Endothelial cell of umbilical vein (primary cell): Measurements from ENCODE around the gene TOB2. TPM values are rescaled to one million over a fixed set of nuclear protein-coding genes. Genes with fewer than 3 reads are reported as not detected.
"Not testable (repeated sequence)": the region's sequence is repeated elsewhere in the genome, so short reads cannot be mapped to it uniquely, and the experiment has no call there.

Experiments
- BruUV-seq: library from RNA; stranded (reverse); fragments of 400-500 nt; replicated peaks from 2 replicates; lab custom pipeline; 2021; lab: Mats Ljungman, UMichigan
- CTCF ChIA-PET: fragments of 300-600, 350-600 bp; sonication (Branson Sonifier 250); formaldehyde crosslinking; loops from one replicate; lab custom pipeline; 2021; ENCODE audit warnings: antibody characterized with exemption, inconsistent platforms; lab: Charles Lee
- POLR2A ChIA-PET: fragments of 300-600, 350-600 bp; sonication (Branson Sonifier 250); formaldehyde crosslinking; loops from one replicate; lab custom pipeline; 2021; ENCODE audit warnings: antibody characterized with exemption, inconsistent platforms; lab: Charles Lee
- DNase-seq: peaks from one replicate; pipeline ENCODE4 v3.0.0-alpha.2; 2011; ENCODE audit warnings: low read depth, low spot score
- FAIRE-seq: peaks from 2 replicates; lab custom pipeline; 2011; peaks lifted over from hg19 to GRCh38; lab: Jason Lieb, UNC
- H2AFZ ChIP-seq: 2 replicates; pipeline ENCODE4 v1.6.0; 2012; ENCODE audit warnings: low read depth, low read length, control low read depth, inconsistent platforms
- H3K27ac ChIP-seq: 2 replicates; pipeline ENCODE4 v1.5.1; 2011; ENCODE audit warnings: low read depth, mild to moderate bottlenecking, control low read depth, low read length, moderate library complexity; ENCODE audit not compliant: insufficient read depth
- H3K27me3 ChIP-seq, 2 experiments: 2 replicates each; pipeline versions ENCODE4 v1.6.0 to v1.6.1; 2011; ENCODE audit warnings: low read length in 2 of 2, mixed read lengths in 1 of 2; ENCODE audit not compliant: control insufficient read depth in 2 of 2, insufficient read depth in 2 of 2
- H3K36me3 ChIP-seq, 2 experiments: 2 replicates in 1 of 2; 3 replicates in 1 of 2; pipeline ENCODE4 v1.5.1; 2011; ENCODE audit warnings: low read length in 2 of 2, mild to moderate bottlenecking in 1 of 2, moderate library complexity in 1 of 2; ENCODE audit not compliant: control insufficient read depth in 2 of 2, insufficient read depth in 2 of 2; ENCODE audit errors: extremely low read depth in 1 of 2
- H3K4me1 ChIP-seq: 3 replicates; pipeline ENCODE4 v1.5.1; 2011; ENCODE audit warnings: mild to moderate bottlenecking, low read length; ENCODE audit not compliant: control insufficient read depth, insufficient read depth; ENCODE audit errors: extremely low read depth
- H3K4me2 ChIP-seq: 2 replicates; pipeline ENCODE4 v1.6.1; 2011; ENCODE audit warnings: low read length, control low read depth, mixed read lengths; ENCODE audit not compliant: insufficient read depth
- H3K4me3 ChIP-seq, 3 experiments: fragments of 200-600 bp in 1 of 3; sonication (generic), shearing (Covaris generic) in 1 of 3; replicated peaks in 1 of 3; 2 replicates each; pipeline ENCODE4 v1.5.1; 2011 to 2016; ENCODE audit warnings: control low read depth in 3 of 3, low read length in 3 of 3, mild to moderate bottlenecking in 2 of 3, inconsistent platforms in 1 of 3, low read depth in 1 of 3, moderate library complexity in 1 of 3; ENCODE audit not compliant: insufficient read depth in 1 of 3
- H3K79me2 ChIP-seq: 2 replicates; pipeline ENCODE4 v1.6.0; 2012; ENCODE audit warnings: low read length, inconsistent platforms; ENCODE audit not compliant: control insufficient read depth, insufficient read depth
- H3K9ac ChIP-seq: replicated peaks from 2 replicates; pipeline ENCODE3; 2011; ENCODE audit warnings: low read length, control low read depth; ENCODE audit not compliant: insufficient read depth; ENCODE audit errors: extremely low read depth
- H3K9me1 ChIP-seq: replicated peaks from 3 replicates; pipeline ENCODE4 v1.6.0; 2011; ENCODE audit warnings: mild to moderate bottlenecking, low read length; ENCODE audit not compliant: control insufficient read depth, insufficient read depth; ENCODE audit errors: extremely low read depth
- H3K9me3 ChIP-seq: replicated peaks from 2 replicates; pipeline ENCODE4 v1.5.1; 2012; ENCODE audit warnings: low read length, inconsistent platforms; ENCODE audit not compliant: control insufficient read depth, insufficient read depth
- H4K20me1 ChIP-seq: replicated peaks from 2 replicates; pipeline ENCODE3; 2011; ENCODE audit warnings: mild to moderate bottlenecking, low read length; ENCODE audit not compliant: control insufficient read depth, insufficient read depth; ENCODE audit errors: extremely low read depth
- MAX ChIP-seq: IDR thresholded peaks from 2 replicates; pipeline ENCODE4 v1.6.1; 2011; ENCODE audit not compliant: insufficient read depth, insufficient read length
- dilution Hi-C: fragments of 300-500 bp; cut with MboI; formaldehyde crosslinking; loops from one replicate; pipeline ENCODE4 v1.15.0; 2019; ENCODE audit warnings: low sequenced_read_pairs; ENCODE audit not compliant: extremely low pct_ligation_motif_present
- intact Hi-C: fragments of 100-400 bp; cut with micrococcal nuclease; formaldehyde crosslinking; loops from one replicate; pipeline ENCODE4 v1.10.0; 2022
- polyA plus RNA-seq, 4 experiments: library from polyadenylated mRNA; depleted of rRNA in 3 of 4; stranded (reverse) in 3 of 4; unstranded in 1 of 4; fragments of >200 nt; gene quantifications; 2 replicates each; pipeline versions ENCODE4 v1.2.1 to v1.2.3, GENCODE V29; 2011 to 2012; ENCODE audit warnings: missing spikeins in 1 of 4
- total RNA-seq: library from RNA; stranded (reverse); gene quantifications from 2 replicates; pipeline ENCODE4 v1.2.3, GENCODE V29; 2021

TOB2 gene
- total and polyA plus RNA-seq, 2 donors (not counting 3 experiments of a cell fraction or from before 2014, with no cell fraction given) = 21.7 to 44.7 TPM

GRCh38 chr22:41460071-41460470, 13.5 kb upstream of the TOB2 start:
- H2AFZ ChIP-seq, DNase-seq: not testable (repeated sequence)

GRCh38 chr22:41459431-41459830, 12.8 kb upstream of the TOB2 start:
- POLR2A ChIA-PET = no interaction called here

More at GRCh38 chr22:41460071-41460470, 13.5 kb upstream of the TOB2 start:
- H3K4me1 ChIP-seq, BruUV-seq, H3K9ac ChIP-seq, H4K20me1 ChIP-seq, H3K27ac ChIP-seq, FAIRE-seq, H3K27me3 ChIP-seq, H3K4me3 ChIP-seq, H3K9me1 ChIP-seq, H3K79me2 ChIP-seq, dilution Hi-C loops, intact Hi-C loops, H3K4me2 ChIP-seq, H3K9me3 ChIP-seq: not testable (repeated sequence)
- H3K36me3 ChIP-seq = peaks cover 22 to 26% of the 10 kb centered on the region in 2 experiments
- ChIA-PET POLR2A (interaction anchor here (0.6 kb wide), 1 partner anchor 17 kb away, joined by 4 read pairs; no protein-coding TSS in a partner anchor), CTCF (interaction anchor here (0.6 to 1.6 kb wide), 2 partner anchors 8 to 82 kb away, joined by 3 to 4 read pairs; partner anchors contain the start of genes ACO2 and PHF5A)

More at GRCh38 chr22:41459431-41459830, 12.8 kb upstream of the TOB2 start:
- intact Hi-C loops = no loop called here
- H3K79me2 ChIP-seq = peaks cover 5% of the 10 kb centered on the region
- dilution Hi-C loops = no loop called here
- no peak overlapping the region for H3K27ac ChIP-seq
- CTCF ChIA-PET = interaction anchor here (1.6 kb wide), 1 partner anchor 9 kb away, joined by 4 read pairs; the partner anchor contains the start of genes ACO2 and PHF5A
- H3K36me3 ChIP-seq = peaks cover 16 to 21% of the 10 kb centered on the region in 2 experiments
- TF ChIP-seq MAX = no peak
- H3K4me3 ChIP-seq = no peak overlapping the region
- BruUV-seq = no TSS peak
- no peak overlapping the region for H3K4me2 ChIP-seq
- H3K9me1 ChIP-seq = no peaks in the 10 kb centered on the region
- DNase-seq = no peak
- no peaks in the 10 kb centered on the region for H3K4me1 ChIP-seq
- no peak overlapping the region for H3K9ac ChIP-seq
- FAIRE-seq = no peak
- H2AFZ ChIP-seq = no peak overlapping the region
- H4K20me1 ChIP-seq = no peaks in the 10 kb centered on the region
- H3K9me3 ChIP-seq = no peaks in the 10 kb centered on the region
- no peaks in the 10 kb centered on the region for H3K27me3 ChIP-seq
